BJ (cell line): ENCODE results near the gene FHAD1. TPM values are rescaled to one million over a fixed set of nuclear protein-coding genes. Genes with fewer than 3 reads are reported as not detected.

Source experiments
- CTCF ChIA-PET: fragments of 350-600 bp; formaldehyde crosslinking; extraction: SDS; loops from one replicate; lab custom pipeline; 2021; ENCODE audit warnings: antibody characterized with exemption, inconsistent platforms; lab: Yijun Ruan, JAX
- POLR2A ChIA-PET: fragments of 300-600 bp; sonication (Branson Sonifier 250); formaldehyde crosslinking; extraction: SDS; loops from one replicate; lab custom pipeline; 2021; ENCODE audit warnings: antibody characterized with exemption; lab: Charles Lee
- DNase-seq: peaks from one replicate; pipeline ENCODE4 v3.0.0-alpha.2; 2011; ENCODE audit warnings: low read depth
- H3K27me3 ChIP-seq: 2 replicates; pipeline ENCODE4 v1.6.0; 2011; ENCODE audit warnings: low read length; ENCODE audit not compliant: control insufficient read depth, insufficient read depth
- H3K36me3 ChIP-seq: 2 replicates; pipeline ENCODE4 v1.5.1; 2011; ENCODE audit warnings: low read length; ENCODE audit not compliant: control insufficient read depth, insufficient read depth
- H3K4me3 ChIP-seq: 2 replicates; pipeline ENCODE4 v1.5.1; 2011; ENCODE audit warnings: low read depth, mild to moderate bottlenecking, control low read depth, low read length
- polyA plus RNA-seq: library from polyadenylated mRNA; depleted of rRNA; stranded (reverse); fragments of >200 nt; gene quantifications from 2 replicates; pipeline ENCODE4 v1.2.3, GENCODE V29; 2011
- TF ChIP-seq, protein P1 (sequence below): IDR thresholded peaks from 2 replicates; pipeline ENCODE4 v1.5.1; 2011; ENCODE audit warnings: low read depth, mild to moderate bottlenecking, control low read depth, inconsistent platforms, low read length, moderate library complexity; ENCODE audit not compliant: insufficient read depth

FHAD1 gene
- polyA plus RNA-seq, 1 experiment, result not detected

DNA sequence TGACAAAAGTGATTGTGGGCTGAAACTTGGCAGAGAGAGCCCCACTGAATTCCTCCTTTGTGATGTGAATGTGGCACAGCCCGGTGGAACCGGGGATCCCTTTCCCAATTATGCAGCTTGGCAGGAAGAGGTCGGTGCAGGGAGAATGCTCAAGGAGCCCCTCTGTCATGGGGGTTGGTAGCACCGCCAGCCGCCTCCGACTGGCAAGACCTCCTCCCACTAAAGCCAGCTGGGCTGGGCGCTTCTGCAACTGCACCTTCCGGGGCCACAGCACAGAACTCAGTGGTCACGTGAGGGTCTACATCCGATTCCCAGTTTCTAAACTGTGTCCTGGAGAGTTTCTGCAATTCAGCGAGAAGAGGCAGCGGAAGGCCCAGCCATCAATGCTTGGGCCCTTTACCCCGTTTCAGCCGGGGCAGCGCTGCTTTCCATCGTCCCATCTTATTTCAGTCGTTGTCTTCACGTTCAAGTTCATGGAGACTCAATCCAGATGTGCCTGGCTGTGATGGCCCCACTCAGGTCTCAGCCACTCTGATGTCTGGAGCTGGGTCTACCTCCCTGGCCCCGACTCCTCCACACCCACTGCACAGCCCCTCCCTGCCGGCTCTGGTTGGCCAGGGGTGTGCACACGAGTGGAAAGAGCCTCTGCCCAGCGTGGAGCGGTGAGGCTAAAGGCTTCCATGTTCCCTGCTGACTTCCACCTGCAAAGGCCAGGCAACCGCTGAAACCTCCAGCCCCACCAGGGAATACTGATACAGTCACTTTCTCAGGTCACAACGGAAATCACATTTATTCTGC, 39.8 kb upstream of the FHAD1 start:
- TF ChIP-seq, protein P1, sequence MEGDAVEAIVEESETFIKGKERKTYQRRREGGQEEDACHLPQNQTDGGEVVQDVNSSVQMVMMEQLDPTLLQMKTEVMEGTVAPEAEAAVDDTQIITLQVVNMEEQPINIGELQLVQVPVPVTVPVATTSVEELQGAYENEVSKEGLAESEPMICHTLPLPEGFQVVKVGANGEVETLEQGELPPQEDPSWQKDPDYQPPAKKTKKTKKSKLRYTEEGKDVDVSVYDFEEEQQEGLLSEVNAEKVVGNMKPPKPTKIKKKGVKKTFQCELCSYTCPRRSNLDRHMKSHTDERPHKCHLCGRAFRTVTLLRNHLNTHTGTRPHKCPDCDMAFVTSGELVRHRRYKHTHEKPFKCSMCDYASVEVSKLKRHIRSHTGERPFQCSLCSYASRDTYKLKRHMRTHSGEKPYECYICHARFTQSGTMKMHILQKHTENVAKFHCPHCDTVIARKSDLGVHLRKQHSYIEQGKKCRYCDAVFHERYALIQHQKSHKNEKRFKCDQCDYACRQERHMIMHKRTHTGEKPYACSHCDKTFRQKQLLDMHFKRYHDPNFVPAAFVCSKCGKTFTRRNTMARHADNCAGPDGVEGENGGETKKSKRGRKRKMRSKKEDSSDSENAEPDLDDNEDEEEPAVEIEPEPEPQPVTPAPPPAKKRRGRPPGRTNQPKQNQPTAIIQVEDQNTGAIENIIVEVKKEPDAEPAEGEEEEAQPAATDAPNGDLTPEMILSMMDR, result no peak
- H3K4me3 ChIP-seq, result no peak overlapping the region
- ChIA-PET CTCF (no interaction called here), POLR2A (no interaction called here)
- DNase-seq, result no peak
- H3K36me3 ChIP-seq, result no peaks in the 10 kb centered on the region
- H3K27me3 ChIP-seq, result peaks cover 4% of the 10 kb centered on the region

DNA sequence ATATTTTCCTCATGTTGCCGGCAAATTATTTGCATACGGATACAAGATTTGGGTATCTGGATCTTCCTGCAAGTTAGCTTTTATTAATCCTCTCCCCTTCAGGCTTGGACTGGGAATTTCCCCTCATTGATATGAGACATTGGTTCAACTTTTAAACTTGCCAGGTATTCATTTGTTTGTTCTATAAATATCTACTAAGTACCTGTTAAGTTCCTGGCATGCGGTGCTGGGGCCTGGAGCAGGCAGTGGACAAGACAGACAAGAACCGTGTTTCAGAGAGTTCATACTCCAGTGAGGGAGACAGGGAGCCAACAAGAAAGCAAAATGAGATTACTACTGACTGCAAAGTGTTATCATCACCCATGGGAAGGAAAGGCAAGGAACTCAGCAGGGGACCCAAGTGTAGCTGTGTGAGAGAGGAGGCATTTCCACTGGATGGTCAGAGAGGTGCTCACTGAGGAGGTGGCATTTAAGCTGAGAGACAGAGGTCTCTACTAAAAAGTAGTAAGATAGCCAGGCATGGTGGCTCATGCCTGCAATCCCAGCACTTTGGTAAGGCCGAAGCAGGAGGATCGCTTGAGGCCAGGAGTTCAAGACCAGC, 39.1 kb upstream of the FHAD1 start:
- DNase-seq, result no peak
- Histone ChIP-seq H3K27me3 (peaks cover 6% of the 10 kb centered on the region), H3K4me3 (no peak overlapping the region), H3K36me3 (no peaks in the 10 kb centered on the region)
- ChIA-PET POLR2A (no interaction called here), CTCF (no interaction called here)
- TF ChIP-seq, protein P1, result no peak

DNA sequence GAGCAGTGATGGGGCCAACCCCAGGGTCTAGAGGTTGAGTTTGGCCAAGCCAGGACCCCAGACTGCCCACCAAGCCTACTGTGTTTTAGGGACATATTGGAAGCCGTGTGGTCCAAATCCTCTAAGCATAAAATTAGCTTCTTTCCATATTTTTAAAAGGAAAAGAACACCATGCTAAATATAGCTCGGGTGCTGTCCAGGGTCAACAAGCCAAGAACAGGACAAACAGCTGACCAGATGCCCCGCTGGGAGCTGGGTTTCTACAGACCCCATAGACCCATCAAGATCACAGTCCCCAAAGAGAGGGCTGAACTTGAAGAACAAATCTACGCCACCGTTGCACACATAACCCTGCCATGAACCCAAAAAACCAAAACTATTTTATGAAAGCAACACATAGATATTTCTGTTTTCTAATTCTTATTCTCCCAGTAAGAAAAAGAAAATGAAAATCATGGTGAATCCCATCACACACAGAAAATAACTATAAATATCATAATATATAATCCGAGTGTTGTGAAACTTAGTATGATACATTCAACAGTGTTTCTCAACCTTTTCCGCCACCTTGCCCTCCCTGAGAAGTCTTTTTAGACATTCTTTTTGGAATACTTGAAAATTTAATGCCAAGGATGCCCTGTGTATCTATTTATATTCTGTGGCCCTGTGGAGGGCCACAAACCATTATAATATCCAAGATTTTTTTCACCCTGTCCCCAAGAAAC, 36.2 kb upstream of the FHAD1 start:
- ChIA-PET POLR2A (no interaction called here), CTCF (interaction anchor here (0.6 to 2.0 kb wide), 3 partner anchors 9 to 821 kb away, joined by 3 to 7 read pairs (median 3); no protein-coding TSS in a partner anchor)
- TF ChIP-seq, protein P1, result no peak
- DNase-seq, result no peak
- Histone ChIP-seq H3K27me3 (peaks cover 6% of the 10 kb centered on the region), H3K4me3 (no peak overlapping the region), H3K36me3 (no peaks in the 10 kb centered on the region)

DNA sequence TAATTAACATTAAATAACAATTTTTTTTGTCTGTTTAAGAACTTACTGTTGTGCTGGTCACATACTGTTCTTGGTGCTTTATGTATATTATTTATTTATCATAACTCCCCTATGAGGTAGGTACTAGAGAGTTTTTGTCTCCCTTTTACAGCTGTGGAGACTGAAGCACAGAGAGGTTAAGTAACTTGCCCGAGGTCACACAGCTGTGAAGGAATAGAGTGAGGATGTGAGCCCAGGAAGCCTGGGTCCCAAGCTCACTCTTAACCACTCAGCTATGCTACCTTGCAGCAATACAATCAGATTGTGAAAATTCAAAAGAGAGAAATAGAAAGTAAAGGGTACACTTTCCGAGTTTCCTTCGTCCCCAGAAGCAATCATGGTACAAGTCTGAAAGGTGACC, 35.6 kb upstream of the FHAD1 start:
- POLR2A ChIA-PET, result no interaction called here
- Histone ChIP-seq H3K4me3 (no peak overlapping the region), H3K27me3 (peaks cover 6% of the 10 kb centered on the region), H3K36me3 (no peaks in the 10 kb centered on the region)
- no peak for DNase-seq
- TF ChIP-seq, protein P1, result no peak
- CTCF ChIA-PET, result interaction anchor here (0.6 to 2.0 kb wide), 4 partner anchors 9 to 820 kb away, joined by 3 to 7 read pairs (median 4); no protein-coding TSS in a partner anchor
